Right renal pelvis (tissue), 4 donors: ENCODE measurements around the gene CBR3. TPM values are rescaled to one million over a fixed set of nuclear protein-coding genes. Genes with fewer than 3 reads are reported as not detected.
A peak's percentile ranks its signal among the peaks of the same experiment; 100 is the strongest.
"Not testable (repeated sequence)": the region's sequence is repeated elsewhere in the genome, so short reads cannot be mapped to it uniquely, and the experiment has no call there.

Source experiments
- DNase-seq, 4 donors: peaks; one replicate each; pipeline ENCODE4 v3.0.0-alpha.2; 2013; ENCODE audit warnings: low read depth in 4 of 4, low spot score in 3 of 4, missing footprints in 1 of 4
- polyA plus RNA-seq, 4 donors: library from polyadenylated mRNA; unstranded; fragments of 120-200 nt; gene quantifications; one replicate each; pipeline ENCODE4 v1.2.1, GENCODE V29; 2013; ENCODE audit not compliant: insufficient read length in 4 of 4

The CBR3 gene
- polyA plus RNA-seq = 1 to 10 TPM in 3 of 4 donors, under 1 TPM in 1; 0.90 to 2.2 (median 1.3) TPM

DNA sequence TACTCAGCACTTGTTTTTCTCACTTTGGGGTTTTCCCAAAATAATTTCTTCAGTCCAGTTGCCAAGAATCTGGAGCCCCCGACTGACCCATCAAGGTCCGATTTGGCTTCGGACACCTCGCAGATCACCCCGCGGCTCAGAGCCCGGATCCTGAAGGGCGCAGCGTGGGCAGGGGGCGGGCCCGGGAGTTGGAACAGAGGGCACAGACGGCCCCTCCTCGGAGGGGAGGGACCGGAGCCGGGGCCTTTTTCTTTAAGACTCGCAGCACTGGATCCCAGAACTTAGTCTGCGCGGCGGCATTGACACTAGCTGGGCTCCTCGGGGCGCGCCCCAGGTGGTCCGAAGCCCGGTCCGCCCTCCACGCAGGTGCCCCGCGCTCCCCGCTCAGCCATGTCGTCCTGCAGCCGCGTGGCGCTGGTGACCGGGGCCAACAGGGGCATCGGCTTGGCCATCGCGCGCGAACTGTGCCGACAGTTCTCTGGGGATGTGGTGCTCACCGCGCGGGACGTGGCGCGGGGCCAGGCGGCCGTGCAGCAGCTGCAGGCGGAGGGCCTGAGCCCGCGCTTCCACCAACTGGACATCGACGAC is at the start of gene CBR3:
Gene CBR3 (plus strand): TSS at position 277 of the 588 bp plus-strand sequence. CDS start 114 bp downstream, at position 391.
- DNase-seq = no peak

DNA sequence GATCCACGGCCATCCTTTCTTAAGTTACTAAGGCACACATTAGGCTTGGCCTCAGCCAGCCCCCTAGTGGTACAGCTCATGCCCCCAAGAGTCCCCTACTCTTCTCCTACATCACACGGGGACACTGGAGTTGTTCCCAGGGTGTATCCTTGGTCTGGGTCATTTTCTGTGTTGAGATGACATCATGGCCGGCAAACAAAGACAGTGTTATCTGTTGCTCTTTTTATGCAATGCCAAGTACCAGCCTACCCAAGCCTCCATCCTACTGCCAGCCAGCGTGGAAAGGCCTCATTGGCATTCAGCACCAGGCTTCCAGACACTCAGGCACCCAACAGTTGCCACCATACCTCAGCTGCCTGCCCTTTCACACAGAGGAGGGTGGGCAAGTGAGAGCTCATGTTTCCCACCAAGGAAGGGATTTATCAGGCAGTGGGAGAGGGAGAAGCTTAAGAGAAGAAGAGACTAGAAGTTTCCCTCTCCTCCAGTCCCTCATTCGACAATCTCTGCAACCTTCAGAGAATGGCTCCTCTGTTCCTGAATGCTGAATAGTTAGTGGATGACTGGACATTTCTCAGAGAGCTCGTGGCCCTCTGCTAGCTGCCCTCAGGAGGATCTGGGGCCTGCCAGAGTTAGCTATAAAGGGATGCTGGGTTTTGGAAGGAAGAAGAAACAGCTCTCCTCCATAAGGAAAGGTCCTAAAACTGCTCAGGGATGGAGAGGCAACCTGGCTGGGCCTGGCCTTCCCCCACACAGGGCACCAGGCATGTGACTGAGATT is 47.3 kb upstream of the CBR3 start:
- no peak for DNase-seq

DNA sequence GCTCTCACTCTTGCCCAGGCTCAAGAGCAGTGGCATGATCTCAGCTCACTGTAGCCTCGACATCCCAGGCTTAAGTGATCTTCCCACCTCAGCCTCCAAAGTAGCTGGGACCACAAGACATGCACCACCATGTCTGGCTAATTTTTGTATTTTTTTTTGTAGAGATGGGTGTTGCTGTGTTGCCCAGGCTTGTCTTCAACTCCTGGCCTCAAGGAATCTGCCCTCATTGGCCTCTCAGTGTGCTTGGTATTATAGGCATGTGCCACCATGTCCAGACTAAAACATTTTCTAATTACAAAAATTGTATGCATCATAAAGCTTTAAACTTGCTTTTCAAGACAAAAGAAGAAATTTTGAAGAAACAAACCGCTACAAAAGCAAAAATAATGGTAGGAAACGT is 44.9 kb upstream of the CBR3 start:
- no peak for DNase-seq

DNA sequence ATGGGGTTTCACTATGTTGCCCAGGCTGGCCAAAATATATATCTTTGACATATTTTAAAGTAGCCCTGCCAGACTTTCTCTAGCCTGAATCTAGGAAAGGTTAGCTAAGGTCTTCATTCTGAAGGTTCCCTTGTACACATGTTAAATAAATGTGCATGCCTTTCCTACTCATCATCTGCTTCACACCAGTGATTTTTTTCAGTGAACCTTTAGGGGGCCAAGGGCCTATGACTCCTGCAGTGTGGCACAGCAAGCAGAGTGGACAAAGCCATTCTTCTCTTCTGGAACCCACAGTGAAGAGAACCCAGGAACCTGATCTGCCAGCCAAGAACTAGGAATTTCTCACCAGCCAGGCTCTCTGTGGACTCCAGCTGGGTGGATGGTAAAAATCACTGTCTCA is 42.2 kb upstream of the CBR3 start:
- DNase-seq = no peak

DNA sequence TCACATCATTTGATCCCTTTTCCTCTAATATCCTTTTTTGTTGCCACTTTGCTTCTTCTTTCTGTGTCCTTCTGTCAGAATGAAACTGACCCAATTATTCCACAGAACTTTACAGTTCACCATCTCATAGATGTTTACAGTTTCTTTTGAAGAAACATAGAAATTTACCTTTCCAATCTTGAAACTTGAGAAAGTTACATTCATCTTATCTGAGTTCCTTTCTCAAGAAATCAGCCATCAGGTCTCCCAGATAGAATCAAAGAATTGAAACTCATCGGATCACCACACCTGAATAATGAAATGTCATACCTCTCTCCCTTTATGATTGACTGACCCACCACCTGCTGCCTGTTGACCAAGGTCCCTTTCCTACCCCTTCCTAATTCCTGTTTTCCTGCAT is 41.4 kb upstream of the CBR3 start:
- DNase-seq = no peak

DNA sequence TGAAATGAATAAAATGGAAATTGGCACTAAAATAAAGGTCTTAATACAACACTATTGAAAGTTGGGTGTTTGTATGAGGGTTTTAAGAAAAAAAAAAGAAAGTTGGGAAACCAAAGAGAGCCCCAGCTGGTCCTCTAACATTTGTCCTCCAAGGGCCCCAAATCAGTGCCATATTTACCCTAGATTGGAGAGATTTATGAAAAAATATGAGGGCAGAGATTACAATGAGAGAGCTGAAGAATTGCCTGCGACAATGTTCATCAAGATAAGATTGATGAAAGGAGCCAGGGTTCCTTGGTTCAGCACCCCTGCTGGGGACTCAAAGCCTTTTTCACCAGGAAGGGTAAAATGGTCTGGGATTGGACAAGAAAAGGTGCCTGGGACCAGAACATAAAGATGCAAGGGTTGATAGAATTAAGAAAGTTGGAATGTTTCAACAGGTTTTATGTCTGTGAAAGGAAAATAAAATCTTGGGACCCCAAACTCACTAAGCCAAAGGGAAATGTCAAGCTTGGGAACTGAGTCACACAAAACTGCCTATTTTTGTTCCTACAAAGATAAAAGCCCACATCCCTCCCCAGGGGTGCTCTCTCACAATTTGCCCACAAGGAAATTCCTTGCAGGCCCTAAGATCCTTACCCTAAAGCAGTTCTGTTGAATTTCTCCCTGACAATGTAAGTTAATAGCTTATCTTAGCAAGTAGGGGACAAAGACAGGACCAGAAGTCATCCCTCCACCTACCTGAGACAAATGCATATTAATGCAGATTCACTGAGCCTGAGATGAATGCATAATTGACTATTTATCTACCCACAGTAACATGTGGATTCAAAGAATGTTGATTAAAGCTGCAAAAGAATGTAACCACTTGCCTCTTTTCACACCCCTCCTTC is 38.2 kb upstream of the CBR3 start:
- no peak for DNase-seq

DNA sequence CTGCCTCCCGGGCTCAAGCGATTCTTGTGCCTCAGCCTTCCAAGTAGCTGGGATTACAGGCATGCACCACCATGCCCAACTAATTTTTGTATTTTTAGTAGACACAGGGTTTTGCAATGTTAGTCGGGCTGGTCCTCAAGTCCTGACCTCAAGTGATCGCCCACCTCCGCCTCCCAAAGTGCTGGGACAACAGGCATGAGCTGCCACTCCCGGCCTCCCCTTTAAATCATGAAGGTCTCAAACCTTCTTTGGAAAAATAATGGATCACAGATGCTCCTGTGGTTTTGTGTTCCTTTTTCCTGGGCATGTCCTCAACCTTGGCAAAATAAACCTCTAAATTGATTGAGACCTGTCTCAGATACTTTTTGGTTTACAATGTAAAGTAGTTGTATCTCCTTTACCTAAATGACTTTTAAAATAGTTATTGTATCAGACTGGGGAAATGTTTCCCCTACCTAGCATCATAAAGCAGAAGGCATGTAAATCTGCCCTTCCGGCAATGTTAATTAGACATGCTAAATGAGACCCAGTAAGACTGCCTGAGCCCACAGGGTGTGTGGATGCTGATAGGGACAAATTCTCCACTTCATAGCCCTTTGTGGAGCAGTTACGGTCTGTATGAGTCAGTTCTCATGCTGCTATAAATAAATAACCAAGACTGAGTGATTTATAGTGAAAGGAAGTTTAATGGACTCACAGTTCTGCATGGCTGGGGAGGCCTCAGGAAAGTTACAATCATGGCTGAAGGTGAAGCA is 37.3 kb upstream of the CBR3 start:
- peak in 2 of 4 donors; percentile 48 to 58 for DNase-seq

DNA sequence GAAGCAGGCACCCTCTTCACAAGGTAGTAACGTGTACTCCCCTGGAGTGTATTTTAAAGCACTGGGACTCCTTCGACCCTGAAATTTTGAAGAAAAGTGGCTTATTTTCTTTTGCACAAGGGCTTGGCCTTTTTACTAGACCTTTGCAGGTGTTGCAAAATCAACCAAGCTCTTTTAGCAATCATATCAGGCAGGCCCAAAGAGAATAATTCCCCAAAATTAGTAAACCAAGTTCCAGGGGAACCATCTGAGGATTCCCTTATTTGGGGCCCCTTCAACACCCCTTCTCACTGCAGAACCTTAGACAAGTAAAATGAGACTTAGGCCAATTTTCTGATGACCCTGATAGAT is 36.7 kb upstream of the CBR3 start:
- DNase-seq = no peak

DNA sequence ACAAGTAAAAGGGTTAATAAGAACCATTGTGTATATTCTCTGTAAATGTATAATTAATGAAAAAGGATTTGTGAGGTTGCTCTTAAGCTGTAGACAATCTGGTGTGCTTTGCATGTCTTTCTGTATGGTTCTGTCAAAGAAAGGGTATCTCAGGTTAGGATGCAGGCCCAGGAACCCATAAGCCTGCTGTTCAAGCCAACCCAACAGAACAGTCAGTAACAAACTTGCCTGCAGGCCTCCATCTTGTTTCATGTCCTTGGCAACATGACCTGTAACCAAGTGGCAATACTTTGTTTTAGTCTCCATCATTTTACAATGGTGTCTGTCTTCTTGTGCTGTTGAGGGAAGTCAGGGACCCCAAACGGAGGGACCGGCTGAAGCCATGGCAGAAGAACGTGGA is 35.9 kb upstream of the CBR3 start:
- DNase-seq = no peak

DNA sequence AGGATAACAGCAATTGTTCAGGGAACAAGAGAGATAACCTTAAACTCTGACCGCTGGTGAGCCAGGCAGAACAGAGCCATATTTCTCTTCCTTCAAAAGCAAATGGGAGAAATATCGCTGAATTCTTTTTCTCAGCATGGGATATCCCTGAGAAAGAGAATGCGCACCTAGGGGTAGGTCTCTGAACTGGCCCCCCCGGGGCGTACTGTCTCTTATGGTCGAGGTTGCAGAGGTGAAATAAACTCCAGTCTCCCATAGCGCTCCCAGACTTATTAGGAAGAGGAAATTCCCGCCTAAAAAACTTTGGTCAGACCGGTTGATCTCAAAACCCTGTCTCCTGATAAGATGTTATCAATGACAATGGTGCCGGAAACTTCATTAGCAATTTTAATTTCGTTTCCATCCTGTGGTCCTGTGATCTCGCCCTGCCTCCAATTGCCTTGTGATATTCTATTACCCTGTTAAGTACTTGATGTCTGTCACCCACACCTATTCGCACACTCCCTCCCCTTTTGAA is 35.1 kb upstream of the CBR3 start:
- not testable (repeated sequence) for DNase-seq

DNA sequence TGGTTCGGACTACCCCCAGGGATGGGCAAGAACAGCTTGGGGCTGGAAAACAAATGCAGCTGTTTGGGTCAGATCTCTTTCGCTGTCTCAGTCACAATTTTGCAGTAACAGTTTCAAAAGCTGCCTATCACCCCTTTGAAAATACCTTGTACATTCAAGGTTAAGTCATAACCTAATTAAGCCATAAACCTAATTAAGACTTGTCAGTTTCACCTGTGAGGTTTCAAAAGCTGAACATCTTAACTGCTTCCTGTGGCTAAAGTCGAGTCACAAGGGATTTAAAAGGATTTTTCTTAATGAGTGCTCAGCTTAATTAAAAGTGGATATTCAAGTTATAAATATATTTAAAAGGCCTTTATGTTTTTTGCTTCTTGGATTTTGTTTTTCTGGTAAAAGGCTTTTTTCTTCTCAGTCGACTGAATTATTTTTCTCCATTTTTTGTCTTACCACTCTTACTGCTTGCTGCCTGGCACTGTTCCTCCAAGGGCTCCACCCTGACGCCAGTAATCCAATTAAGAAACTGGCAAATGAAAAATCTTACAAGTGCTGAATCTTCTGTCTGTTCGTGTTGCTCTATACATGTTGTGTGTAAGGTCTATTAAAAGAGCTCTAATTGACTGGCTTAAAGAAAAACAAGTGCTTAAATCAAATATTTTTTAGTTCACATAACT is 33.8 kb upstream of the CBR3 start:
- no peak for DNase-seq

DNA sequence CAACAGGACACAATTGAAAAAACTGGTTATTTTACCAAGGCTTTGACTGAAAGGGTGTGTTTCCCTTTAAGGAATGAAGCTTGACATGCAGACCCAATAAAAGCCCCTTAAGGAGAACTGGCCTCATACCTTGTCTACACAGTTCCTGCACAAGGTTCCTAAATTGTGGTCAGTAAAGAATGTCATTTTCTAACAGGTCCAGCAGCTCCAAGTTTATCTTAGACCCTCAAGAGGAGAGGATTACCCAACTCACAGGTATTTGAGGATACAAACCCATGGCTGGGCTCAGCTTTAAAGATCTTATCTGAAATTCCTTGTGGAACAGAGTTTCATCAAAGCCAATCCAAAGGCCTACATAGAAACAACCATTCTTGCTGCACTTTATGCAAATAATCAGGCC is 31.4 kb upstream of the CBR3 start:
- DNase-seq = no peak

DNA sequence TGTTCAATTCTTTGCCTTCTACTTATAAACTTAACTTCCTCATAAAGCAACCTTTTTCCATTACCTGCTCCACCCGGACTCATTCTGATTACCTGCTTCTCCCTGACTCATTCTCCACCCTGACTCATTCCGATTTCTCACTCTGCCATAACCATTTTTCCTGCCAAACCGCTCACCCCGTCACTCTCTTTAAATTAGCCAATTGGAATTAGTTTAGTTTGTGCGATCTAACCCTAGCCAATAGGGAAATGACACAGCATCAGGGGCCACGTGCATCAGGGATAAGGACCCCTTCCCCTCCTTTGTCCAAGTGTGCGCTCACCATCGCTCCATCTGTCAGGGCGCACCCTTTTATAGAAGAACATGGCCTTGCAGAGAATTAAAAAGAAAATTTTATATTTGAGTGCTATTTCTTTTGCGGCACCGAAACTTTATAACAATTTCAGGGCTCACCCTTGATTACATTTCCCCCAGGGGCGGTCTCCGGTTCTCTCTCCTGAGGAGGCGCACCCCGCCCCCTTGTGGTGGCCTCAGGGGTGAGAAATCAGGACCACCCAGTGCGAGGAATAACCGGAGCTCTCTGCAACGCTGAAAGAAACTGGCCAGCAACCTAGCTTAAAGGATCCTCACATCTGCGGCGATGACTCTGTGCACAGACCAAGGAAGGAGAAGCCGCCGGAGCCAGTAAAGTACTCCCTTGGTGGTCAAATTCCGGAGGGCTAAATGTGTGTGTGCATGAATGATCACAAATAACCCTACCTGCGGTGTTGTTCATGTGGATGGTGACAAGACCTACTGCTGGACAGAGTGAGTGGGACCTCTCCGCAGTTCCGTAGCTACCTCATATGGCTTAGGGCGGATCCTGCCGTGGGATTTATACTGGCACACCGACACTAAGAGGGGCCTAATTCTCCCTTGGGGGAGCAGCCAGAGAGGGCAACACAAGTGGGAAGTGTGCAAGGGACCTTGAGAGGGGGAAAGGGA is 30.3 kb upstream of the CBR3 start:
- peak in 2 of 4 donors; percentile 68 for DNase-seq

DNA sequence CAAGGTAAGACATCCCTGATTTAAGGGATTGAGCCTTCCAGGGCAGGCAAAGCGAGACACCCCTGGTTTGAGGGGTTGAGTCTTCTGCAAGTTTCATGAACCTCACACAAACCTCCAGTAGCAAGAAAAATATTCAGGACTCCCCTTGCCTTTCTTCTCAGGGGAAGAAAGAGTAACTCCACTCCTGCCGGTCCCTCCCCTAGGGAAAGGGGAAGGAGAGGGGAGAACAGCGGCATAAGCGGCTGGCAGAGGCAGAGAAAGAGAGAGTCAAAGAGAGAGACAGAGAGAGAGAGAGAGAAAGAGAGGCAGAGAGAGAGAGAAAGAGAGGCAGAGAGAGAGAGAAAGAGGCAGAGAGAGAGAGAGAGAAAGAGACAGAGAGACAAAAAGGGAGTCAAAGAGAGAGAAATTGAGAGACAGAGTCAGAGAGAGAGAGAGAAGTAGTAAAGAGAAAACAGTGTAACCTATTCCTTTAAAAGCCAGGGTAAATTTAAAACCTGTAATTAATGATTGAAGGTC is 29.5 kb upstream of the CBR3 start:
- no peak for DNase-seq

DNA sequence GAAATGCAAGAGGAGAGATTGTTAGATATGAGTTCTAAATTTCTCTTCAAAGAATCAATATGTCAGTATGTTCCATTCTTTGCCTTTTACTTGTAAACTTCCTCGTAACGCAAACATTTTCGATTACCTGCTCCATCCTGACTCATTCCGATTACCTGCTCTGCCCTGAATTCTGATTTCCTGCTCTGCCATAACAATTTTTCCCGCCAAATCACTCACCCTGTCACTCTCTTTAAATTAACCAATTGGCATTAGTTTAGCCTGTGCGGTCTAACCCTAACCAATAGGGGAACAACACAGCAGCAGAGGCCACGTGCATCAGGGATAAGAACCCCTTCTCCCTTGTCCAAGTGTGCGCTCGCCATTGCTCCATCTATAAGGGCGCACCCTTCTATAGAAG is 25.0 kb upstream of the CBR3 start:
- no peak for DNase-seq

DNA sequence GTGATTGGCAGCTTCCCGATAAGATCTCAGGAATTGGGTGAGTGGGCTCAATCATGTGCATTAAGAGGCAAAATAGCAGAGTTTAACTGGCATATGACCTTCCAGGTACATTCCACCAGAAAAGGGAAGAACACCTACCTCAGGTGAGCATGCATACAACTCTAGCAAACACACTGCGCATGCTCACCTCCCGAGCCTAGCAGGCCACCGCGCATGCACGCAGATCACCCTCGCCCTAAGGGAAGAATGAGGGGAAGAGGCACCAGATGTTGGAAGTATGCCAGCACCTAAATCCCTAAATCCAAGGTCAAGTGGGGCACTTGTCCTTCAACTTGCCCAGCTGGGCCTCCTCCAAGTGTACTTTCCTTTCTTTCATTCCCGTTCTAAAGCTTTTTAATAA is 23.6 kb upstream of the CBR3 start:
- no peak for DNase-seq

DNA sequence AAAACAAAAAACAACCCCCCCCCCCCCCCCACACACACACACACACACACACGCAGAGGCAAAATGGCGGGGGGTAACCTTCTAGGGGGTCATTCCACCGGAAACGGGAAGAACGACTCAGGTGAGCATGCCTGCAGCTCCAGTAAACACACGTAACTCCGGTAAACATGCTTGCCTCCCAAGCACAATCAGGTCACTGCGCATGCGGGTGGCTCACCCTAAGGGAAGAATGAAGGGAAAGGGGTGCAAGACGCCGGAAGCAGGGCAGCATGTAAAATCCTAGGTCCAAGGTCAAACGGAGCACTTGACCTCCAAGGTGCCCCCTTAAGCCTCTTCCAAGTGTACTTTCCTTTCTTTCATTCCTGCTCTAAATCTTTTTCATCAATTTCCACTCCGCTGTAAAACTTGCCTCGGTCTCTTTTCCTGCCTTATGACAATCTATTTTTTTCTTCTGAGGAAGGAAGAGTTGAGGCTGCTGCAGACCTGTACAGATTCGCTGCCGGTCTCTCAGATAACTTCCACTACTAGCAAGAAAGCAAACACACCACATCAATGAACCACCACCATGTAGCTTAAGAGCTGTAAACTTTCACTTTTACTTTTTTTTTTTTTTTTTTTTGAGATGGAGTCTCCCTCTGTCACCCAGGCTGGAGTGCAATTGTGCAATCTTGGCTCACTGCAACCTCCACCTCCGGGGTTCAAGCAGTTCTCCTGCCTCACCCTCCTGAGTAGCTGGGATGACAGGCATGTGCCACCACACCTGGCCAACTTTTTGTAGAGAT is 21.0 kb upstream of the CBR3 start:
- DNase-seq = no peak
